NT2/D1 (cell line): ENCODE results near the gene THTPA.

ENCODE experiments used
- YY1 ChIP-seq: IDR thresholded peaks from 2 replicates; pipeline ENCODE4 v1.6.1; 2011; ENCODE audit not compliant: insufficient read length, insufficient read depth
- ZNF274 ChIP-seq: IDR thresholded peaks from 2 replicates; pipeline ENCODE4 v1.6.1; 2011; ENCODE audit warnings: mild to moderate bottlenecking, low read depth, low read length

DNA sequence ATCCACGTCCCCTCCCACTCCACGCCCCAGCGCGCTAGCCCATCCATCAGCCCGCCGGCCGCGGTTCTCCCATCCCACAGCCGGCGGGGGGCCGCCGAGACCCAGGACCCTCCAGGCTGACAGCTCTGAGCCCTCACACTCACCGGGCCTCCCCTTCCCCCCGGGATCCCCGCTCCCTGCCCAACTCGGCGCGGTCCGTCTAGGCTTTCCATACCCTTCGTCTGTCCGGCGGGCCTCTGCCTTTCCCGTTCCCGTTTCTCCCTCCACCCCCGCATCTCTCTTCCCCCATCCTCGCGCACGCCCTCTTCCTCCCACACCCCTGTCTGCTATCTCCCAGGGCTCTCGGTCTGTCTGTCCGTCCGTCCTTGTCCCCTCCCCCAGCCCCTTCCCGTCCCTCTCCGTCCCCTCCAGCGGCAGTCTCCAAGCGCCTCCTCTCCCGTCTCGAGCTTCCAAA lies 5.2 kb upstream of the THTPA start:
- TF ChIP-seq YY1 = no peak
- TF ChIP-seq ZNF274 = no peak
